HG02852 (cell line): ENCODE results near the gene METTL2B.

Source experiments
- ATAC-seq: cut with Tn5 transposase; IDR thresholded peaks from one replicate; pipeline ENCODE4 v1.9.1; 2021; ENCODE audit warnings: mild to moderate bottlenecking, moderate library complexity; ENCODE audit not compliant: unreplicated experiment

METTL2B gene

GRCh38 chr7:128476402-128477335, at the start of gene METTL2B:
TSS of gene METTL2B (plus strand) at chr7:128476748. CDS start at chr7:128476766, 18 bp downstream.
- ATAC-seq, result peak; percentile 92

- no peak for ATAC-seq
Observed at GRCh38 chr7:128427289-128427891, 49.2 kb upstream of the METTL2B start.

DNA sequence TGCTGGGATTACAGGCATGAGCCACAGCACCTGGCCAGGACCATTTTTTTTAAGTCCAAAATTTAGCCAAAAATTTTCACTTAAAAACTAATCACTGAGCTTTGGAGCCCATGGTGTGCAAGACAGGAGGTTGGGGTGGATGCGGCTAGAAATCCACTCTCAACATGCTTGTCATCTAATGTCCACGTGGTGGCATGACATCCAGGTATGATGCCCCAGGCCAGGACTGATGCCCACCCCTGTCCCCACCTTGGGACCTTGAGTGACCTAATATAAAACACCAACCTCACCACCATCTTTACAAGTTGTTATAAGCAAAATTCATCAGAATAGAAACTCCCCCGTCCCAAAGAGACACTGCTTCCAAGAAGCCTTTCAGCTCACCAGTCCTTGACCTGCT, 46.3 kb upstream of the METTL2B start:
- no peak for ATAC-seq

GRCh38 chr7:128431221-128431620, 45.3 kb upstream of the METTL2B start:
- no peak for ATAC-seq

DNA sequence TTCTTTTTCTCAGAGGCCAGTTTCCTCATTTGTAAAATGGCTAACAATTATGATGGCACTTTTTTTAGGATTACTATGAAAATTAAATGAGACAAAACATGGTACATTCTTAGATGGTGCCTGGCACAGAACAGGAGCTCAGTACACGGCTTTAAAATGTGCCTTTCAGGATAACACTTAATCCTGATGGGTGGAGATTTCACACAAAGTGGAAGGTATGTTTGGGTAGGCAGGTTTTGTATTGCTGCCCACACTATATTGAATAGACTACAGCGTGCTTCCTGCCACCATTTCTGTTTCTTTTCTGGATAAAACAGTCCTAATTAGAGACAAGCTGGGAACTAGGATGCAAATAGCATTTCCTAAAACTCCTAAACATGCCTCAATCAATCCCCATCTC, 44.8 kb upstream of the METTL2B start:
- ATAC-seq, result no peak

DNA sequence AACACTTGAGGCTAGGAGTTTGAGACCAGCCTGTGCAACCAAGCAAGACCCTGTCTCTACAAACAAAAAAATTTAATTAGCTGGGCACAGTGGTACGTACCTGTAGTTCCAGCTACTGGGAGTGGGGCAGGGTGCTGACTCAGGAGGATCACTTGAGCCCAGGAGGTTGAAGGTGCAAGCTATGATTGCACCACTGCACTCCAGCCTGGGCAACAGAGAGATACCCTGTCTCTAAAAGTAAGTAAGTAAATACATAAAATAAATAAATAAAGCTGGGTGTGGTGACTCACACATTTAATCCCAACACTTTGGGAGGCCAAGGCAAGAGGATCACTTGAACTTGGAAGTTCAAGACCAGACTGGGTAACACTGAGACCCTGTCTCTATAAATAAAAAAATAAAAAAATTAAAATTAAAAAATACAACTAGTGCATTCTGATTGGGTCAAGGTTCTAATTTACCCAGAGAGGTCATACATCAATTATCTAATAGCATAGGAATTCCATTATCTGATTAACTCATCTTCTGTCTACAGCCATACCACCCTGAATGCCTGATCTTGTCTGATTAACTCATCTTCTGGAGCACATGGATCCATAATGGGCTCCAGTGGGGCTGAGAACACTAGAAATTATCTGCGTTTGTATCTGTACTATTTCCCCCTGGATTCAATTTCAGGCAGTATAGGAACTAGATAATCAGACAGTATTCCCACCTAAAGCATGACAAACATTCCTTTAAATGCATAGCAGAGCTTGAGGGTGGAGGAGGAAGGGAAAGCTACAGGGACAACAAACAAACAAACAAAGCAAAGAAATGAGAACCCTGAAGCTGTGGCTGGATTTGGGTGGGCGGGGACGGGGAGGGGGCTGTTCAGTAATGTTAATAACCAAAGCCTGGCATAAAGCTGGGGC, 41.9 kb upstream of the METTL2B start:
- no peak for ATAC-seq

GRCh38 chr7:128435327-128435686, 41.2 kb upstream of the METTL2B start:
- ATAC-seq, result no peak

DNA sequence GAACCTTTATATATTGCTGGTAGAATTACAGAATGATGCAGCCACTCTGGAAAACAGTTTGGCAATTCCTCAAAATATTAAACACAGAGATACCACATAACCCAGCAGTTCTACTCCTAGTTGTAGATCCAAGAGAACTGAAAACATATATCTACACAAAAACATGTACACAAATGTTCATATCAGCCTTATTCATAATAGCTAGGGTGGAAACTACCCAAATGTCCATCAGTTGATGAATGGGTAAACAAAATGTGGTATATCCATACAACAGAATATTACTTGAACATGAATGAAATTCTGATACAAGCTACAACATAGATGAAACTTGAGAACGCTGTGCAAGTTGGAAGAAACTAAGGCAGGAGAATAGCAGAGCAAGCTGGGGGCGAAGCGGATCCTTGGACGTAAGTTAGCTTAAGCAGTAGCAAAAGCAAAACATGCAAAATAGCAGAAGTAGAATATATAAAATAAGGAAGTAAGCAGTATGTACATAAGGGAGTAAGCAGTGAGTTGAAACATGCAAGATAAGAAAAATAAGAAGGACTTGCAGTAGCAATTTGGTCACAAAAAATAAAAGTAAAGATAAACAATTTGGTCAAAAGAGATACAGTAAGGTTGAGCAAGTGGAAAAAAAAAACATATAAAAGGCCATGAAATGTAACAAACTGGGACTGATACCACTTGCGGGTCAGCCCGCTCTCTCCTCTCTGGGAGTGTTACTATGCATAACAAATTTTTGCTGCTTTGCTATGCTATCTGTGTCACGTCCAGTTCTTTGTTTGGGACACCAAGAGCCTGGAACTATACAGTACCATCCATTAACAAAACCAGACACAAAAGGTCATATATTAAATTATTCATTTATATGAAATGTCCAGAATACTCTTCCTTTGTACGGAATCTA, 38.9 kb upstream of the METTL2B start:
- ATAC-seq, result peak; percentile 78

- no peak for ATAC-seq
Observed at GRCh38 chr7:128442356-128442755, 34.2 kb upstream of the METTL2B start.

GRCh38 chr7:128443831-128444600, 32.5 kb upstream of the METTL2B start:
- no peak for ATAC-seq

GRCh38 chr7:128446306-128446705, 30.2 kb upstream of the METTL2B start:
- ATAC-seq, result no peak

GRCh38 chr7:128447941-128448564, 28.5 kb upstream of the METTL2B start:
- ATAC-seq, result no peak

DNA sequence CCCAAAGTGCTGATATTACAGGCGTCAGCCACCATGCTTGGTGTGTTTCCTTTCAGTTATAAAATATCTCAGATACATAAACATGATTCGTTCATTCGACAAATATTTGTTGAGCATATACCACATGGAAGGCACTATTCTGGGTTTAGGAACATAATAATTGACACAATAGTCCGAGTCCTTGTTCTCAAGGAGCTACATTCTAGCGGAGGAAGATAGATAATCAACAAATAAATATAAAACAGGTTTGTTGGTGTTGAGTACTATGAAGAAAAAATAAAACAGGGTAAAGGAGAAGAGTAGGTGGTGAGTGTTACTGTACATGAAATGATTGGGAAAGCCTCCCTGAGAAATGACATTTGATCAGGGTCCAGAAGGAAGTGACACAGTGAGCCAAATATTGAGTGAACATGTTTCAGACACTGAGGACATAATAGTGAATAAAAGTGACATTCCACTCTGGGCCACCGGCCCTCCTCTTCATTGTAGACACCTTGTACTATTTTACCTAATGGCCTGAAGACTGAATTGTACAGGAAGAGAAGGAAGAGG, 27.7 kb upstream of the METTL2B start:
- no peak for ATAC-seq

DNA sequence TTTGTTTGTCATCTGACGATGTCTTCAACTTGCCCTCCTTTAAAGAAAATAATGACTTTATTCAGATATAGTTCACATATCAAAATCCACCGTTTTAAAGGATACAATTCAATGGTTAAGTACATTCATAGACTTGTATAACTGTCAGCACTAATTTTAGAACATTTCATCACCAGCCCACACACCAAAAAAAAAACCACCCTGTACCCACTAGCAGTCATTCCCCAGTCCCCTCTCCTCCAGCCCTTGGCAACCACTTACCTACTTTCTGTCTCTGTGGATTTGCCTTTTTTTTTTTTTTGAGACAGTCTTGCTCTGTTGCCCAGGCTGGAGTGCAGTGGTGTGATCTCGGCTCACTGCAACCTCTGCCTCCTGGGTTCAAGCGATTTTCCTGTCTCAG, 26.1 kb upstream of the METTL2B start:
- ATAC-seq, result no peak

DNA sequence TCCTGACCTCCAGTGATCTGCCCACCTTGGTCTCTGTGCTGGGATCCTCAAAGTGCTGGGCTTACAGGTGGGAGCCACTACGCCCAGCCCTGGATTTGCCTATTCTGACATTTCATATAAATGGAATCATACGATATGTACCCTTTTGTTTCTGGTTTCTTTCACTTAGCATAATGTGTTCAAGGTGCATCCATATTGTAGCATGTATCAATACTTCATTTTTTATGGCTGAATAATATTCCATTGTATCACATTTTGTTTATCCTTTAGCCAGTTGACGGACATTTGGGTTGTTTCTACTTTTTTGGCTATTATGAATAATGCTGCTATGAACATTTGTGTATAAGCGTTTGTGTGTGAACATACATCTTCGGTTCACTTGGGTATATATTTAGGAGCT, 25.6 kb upstream of the METTL2B start:
- ATAC-seq, result no peak

- no peak for ATAC-seq
Observed at GRCh38 chr7:128452552-128452951, 24.0 kb upstream of the METTL2B start.

GRCh38 chr7:128453836-128454804, 22.4 kb upstream of the METTL2B start:
- ATAC-seq, result no peak
